ENCODE data around the gene CYSLTR1. TPM values are rescaled to one million over a fixed set of nuclear protein-coding genes. Genes with fewer than 3 reads are reported as not detected.
"Not testable (repeated sequence)": the region's sequence is repeated elsewhere in the genome, so short reads cannot be mapped to it uniquely, and the experiment has no call there.

CYSLTR1 gene
- polyA plus RNA-seq, 1 donor = 2.1 TPM

- Histone ChIP-seq H3K4me1 (ENCODE audit: control insufficient read depth, insufficient read depth, low read length) (no peaks in the 10 kb centered on the region), H3K36me3 (ENCODE audit: control insufficient read depth, insufficient read depth, low read length) (no peaks in the 10 kb centered on the region), H3K27ac (ENCODE audit: low read length) (no peak overlapping the region), H3K27me3 (ENCODE audit: control insufficient read depth, insufficient read depth, low read length) (no peaks in the 10 kb centered on the region), H3K4me3 (ENCODE audit: low read length) (no peak overlapping the region), H3K9me3 (ENCODE audit: control insufficient read depth, low read depth, low read length) (no peaks in the 10 kb centered on the region)
- no peak for DNase-seq
Observed at GRCh38 chrX:78237127-78237526, 90.3 kb downstream of the CYSLTR1 start.

GRCh38 chrX:78226047-78226446, 101.4 kb downstream of the CYSLTR1 start:
- not testable (repeated sequence) for DNase-seq; H3K4me1 ChIP-seq (ENCODE audit: control insufficient read depth, insufficient read depth, low read length); H3K27me3 ChIP-seq (ENCODE audit: control insufficient read depth, insufficient read depth, low read length); H3K36me3 ChIP-seq (ENCODE audit: control insufficient read depth, insufficient read depth, low read length); H3K9me3 ChIP-seq (ENCODE audit: control insufficient read depth, low read depth, low read length); H3K27ac ChIP-seq (ENCODE audit: low read length); H3K4me3 ChIP-seq (ENCODE audit: low read length)

Other genes with a start within 250 kb of the CYSLTR1 start
- 276 TPM for gene PGK1, start 223.4 kb downstream of the CYSLTR1 start, polyA plus RNA-seq
- 19.1 TPM for gene TAF9B, start 188.0 kb downstream of the CYSLTR1 start, polyA plus RNA-seq

All from large intestine (tissue), 3 donors.